H1 (cell line): ENCODE results near the gene ATP6V1C2. TPM values are rescaled to one million over a fixed set of nuclear protein-coding genes. Genes with fewer than 3 reads are reported as not detected.

Experiments used
- ASH2L ChIP-seq: fragments of 200-600, 300-600 bp; sonication (generic); IDR thresholded peaks from one replicate; pipeline ENCODE4 v1.7.1; 2017; ENCODE audit warnings: low read length
- CHD7 ChIP-seq: fragments of 300-600 bp; sonication (generic); IDR thresholded peaks from 2 replicates; pipeline ENCODE4 v1.7.1; 2012; ENCODE audit warnings: low read length, moderate library complexity, mild to moderate bottlenecking, inconsistent platforms; ENCODE audit not compliant: insufficient replicate concordance
- HDAC6 ChIP-seq: IDR thresholded peaks from one replicate; pipeline ENCODE4 v1.7.1; 2012; ENCODE audit warnings: low read depth, mild to moderate bottlenecking, inconsistent platforms, low read length, moderate library complexity
- KDM1A ChIP-seq: fragments of 200-600, 300-600 bp; sonication (generic); IDR thresholded peaks from 2 replicates; pipeline ENCODE4 v1.7.1; 2016; ENCODE audit warnings: mild to moderate bottlenecking, low read length, borderline replicate concordance
- MAFK ChIP-seq: IDR thresholded peaks from 2 replicates; pipeline ENCODE4 v1.6.1; 2012; ENCODE audit warnings: low read depth, mild to moderate bottlenecking, improper control_type of control experiment, low read length
- PHF8 ChIP-seq: fragments of 200-600 bp; sonication (generic); conservative IDR thresholded peaks from 2 replicates; pipeline ENCODE4 v1.7.1; 2012; ENCODE audit warnings: low read depth, mild to moderate bottlenecking, inconsistent platforms, low read length, moderate library complexity
- POU5F1 ChIP-seq: IDR thresholded peaks from 2 replicates; pipeline ENCODE4 v1.6.1; 2011; ENCODE audit warnings: low read depth, mild to moderate bottlenecking, low read length, moderate library complexity
- SUZ12 ChIP-seq: fragments of 200-600 bp; sonication (generic); IDR thresholded peaks from 2 replicates; pipeline ENCODE4 v1.6.1; 2012; ENCODE audit warnings: mild to moderate bottlenecking, inconsistent platforms, low read length, moderate library complexity, mixed read lengths
- ZNF274 ChIP-seq: IDR thresholded peaks from 2 replicates; pipeline ENCODE4 v1.7.0; 2012; ENCODE audit warnings: low read length, borderline replicate concordance; ENCODE audit errors: extremely low read depth
- polyA plus RNA-seq, 7 experiments: library from polyadenylated mRNA; depleted of rRNA in 3 of 7; stranded (reverse) in 5 of 7; unstranded in 2 of 7; fragments of >200 nt in 5 of 7; fragments of 200-250 nt in 2 of 7; gene quantifications; 1 replicate in 5 of 7; 2 replicates in 1 of 7; 4 replicates in 1 of 7; pipeline versions ENCODE4 v1.2.1 to v1.2.3, GENCODE V29; 2011 to 2013; ENCODE audit warnings: missing spikeins in 2 of 7, mixed read lengths in 2 of 7
- total RNA-seq: library from RNA; stranded (reverse); fragmentation: NEBNext Ultra II Directional; extraction: Animal tissue kit (Norgen Biotek cat#: 25700); gene quantifications from 2 replicates; pipeline ENCODE4 v1.2.1, GENCODE V29; 2021
- TF ChIP-seq, protein P1 (sequence below): IDR thresholded peaks from 2 replicates; pipeline ENCODE4 v1.6.1; 2012; ENCODE audit warnings: inconsistent platforms

ATP6V1C2 gene
- total and polyA plus RNA-seq, 2 of the 8 experiments (the other 6 are each of a cell fraction or from before 2014, with no cell fraction given) = 0.29 to 0.74 TPM

- TF ChIP-seq CHD7 (no peak), PHF8 (no peak), HDAC6 (no peak), SUZ12 (no peak), MAFK (no peak), ZNF274 (no peak), KDM1A (no peak), POU5F1 (no peak), ASH2L (no peak)
- TF ChIP-seq, protein P1, sequence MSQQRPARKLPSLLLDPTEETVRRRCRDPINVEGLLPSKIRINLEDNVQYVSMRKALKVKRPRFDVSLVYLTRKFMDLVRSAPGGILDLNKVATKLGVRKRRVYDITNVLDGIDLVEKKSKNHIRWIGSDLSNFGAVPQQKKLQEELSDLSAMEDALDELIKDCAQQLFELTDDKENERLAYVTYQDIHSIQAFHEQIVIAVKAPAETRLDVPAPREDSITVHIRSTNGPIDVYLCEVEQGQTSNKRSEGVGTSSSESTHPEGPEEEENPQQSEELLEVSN = no peak
Measured at GRCh38 chr2:10706033-10706432, 15.4 kb upstream of the ATP6V1C2 start (continued).
